ENCODE measurements around the gene SET.

The SET gene

DNA sequence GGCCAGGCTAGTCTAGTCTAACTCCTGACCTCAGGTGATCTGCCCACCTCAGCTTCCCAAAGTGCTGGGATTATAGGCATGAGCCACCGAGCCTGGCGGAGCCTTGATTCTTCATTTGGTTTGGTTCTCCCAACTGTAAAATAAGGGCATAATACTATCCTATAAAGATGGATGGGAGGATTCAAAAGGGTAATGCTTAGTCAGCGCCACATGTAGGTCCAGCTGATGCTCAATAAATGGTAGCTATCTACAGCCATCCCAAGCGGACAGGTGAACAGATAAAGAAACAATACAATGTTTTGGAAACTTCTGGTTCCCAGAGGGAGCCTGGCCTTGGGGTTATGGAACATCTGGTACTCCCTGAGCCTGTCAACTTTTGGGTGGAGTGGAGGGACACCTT is 13.6 kb upstream of the SET start:
- no peak overlapping the region for H3K4me3 ChIP-seq (replicated peaks; ENCODE audit: low read depth, low read length)
- no peak for DNase-seq (ENCODE audit: low read depth)
- TF ChIP-seq, protein P1, sequence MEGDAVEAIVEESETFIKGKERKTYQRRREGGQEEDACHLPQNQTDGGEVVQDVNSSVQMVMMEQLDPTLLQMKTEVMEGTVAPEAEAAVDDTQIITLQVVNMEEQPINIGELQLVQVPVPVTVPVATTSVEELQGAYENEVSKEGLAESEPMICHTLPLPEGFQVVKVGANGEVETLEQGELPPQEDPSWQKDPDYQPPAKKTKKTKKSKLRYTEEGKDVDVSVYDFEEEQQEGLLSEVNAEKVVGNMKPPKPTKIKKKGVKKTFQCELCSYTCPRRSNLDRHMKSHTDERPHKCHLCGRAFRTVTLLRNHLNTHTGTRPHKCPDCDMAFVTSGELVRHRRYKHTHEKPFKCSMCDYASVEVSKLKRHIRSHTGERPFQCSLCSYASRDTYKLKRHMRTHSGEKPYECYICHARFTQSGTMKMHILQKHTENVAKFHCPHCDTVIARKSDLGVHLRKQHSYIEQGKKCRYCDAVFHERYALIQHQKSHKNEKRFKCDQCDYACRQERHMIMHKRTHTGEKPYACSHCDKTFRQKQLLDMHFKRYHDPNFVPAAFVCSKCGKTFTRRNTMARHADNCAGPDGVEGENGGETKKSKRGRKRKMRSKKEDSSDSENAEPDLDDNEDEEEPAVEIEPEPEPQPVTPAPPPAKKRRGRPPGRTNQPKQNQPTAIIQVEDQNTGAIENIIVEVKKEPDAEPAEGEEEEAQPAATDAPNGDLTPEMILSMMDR (IDR thresholded peaks at IDR 0.05; ENCODE audit: low read length, missing control alignments), result no peak

DNA sequence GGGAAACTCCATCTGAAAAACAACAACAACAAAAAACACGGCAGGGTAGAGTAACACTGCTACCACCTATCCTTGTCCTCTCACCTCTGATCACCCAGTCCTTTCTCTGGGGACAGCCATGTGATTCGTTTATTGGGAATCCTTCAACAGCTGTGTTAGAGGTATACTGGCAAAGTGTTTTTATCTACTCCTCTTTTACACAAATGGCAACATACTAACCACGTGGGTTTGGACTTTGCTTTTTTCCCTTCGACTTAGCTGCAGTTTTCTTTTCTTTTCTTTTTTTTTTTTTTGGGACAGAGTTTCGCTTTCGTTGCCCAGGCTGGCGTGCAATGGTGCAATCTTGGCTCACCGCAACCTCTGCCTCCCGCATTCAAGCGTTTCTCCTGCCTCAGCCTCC is 11.2 kb upstream of the SET start:
- H3K4me3 ChIP-seq (replicated peaks; ENCODE audit: low read depth, low read length), result no peak overlapping the region
- TF ChIP-seq, protein P1 (IDR thresholded peaks at IDR 0.05; ENCODE audit: low read length, missing control alignments), result no peak
- DNase-seq (ENCODE audit: low read depth), result no peak

DNA sequence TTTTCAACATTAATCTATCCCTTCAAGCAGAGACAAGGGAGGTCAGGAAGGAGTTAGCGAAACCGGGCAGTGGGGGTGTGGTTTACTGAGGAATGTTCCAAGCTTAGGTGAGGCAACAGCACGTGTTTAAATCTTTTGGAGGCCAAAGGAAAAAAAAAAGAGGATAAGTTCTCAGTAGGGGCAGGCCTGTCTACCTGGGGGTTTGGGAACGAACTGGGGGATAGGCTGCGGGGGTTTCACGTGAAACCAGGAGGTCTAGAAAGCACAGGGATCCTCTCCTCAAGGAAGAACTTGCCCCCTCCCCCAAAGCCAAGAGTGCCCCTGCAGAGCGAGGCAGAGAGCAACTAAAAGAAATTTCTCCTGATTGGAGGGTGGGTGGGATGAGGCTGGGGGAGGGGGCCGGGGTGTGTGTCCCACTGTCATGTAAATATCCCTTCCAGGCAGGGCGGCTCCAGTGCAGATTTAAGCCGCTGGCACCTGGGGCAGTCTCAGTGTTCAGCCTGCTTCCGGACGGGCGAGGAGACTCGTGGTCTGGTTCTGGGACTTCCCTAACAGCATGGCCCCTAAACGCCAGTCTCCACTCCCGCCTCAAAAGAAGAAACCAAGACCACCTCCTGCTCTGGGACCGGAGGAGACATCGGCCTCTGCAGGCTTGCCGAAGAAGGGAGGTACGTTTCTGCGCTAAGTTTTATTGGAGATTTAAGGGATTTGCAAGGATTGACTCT is 5.5 kb upstream of the SET start:
- TF ChIP-seq, protein P1 (IDR thresholded peaks at IDR 0.05; ENCODE audit: low read length, missing control alignments), result no peak
- peak overlapping the region; percentile 89 for H3K4me3 ChIP-seq (replicated peaks; ENCODE audit: low read depth, low read length)
- DNase-seq (ENCODE audit: low read depth), result peak; percentile 82

DNA sequence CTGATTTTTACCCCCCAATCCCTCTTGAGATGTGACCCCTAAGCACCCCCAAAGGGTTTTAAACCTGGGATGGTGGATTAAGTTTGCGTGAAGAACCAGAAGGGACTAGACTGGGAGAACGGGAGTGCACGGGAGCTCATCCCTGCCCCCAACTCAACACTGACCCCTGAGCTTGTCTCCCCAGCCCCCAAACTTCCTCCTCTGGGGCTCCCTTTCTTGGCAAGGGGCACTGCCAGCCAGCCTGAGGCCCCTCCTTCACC is 5.0 kb upstream of the SET start:
- H3K4me3 ChIP-seq (replicated peaks; ENCODE audit: low read depth, low read length), result peak overlapping the region; percentile 89
- TF ChIP-seq, protein P1 (IDR thresholded peaks at IDR 0.05; ENCODE audit: low read length, missing control alignments), result no peak
- DNase-seq (ENCODE audit: low read depth), result no peak

DNA sequence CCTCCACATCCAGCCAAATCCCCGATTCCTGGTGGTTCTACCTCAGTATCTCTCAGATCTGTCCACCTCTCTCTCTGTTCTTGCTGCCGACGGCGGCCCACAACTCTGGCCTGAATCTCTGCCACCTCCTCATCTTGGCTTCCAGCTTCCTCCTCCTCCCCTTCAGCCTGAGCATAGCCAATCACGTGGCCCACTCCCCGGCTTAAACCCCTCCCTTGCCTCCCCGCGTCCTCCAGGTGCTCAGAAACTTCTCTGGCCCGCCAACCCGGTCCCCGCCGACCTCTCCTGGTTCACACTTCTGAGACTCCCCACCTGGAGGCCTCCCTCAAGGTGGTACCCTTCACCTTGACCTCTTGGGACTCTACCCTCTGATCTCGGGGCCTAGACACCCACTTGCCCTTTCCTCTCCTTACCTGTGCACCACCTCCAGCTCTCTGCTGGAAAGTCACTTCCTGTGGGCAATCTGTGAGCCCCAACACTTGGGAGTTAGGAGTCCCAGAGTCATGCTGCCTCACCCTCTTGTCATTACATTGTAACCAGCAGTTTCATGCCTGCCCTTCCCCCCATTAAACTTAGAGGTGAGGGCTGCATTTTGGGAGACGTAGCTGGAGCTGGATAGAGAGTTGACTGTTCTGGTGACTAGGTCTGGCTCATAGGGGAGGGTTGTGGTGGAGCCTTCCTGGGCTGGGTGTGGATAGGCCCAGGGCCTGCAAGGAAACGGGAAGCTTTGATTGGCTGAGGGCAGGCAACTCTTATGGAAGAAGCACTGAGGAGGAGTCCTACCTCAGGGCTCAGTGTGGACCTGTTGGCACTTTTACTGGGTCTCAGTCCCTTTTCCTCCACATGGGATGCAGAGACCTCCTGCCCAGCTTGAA is 4.5 kb upstream of the SET start:
- DNase-seq (ENCODE audit: low read depth), result peak; percentile 73
- H3K4me3 ChIP-seq (replicated peaks; ENCODE audit: low read depth, low read length), result peak overlapping the region; percentile 89
- TF ChIP-seq, protein P1 (IDR thresholded peaks at IDR 0.05; ENCODE audit: low read length, missing control alignments), result no peak

DNA sequence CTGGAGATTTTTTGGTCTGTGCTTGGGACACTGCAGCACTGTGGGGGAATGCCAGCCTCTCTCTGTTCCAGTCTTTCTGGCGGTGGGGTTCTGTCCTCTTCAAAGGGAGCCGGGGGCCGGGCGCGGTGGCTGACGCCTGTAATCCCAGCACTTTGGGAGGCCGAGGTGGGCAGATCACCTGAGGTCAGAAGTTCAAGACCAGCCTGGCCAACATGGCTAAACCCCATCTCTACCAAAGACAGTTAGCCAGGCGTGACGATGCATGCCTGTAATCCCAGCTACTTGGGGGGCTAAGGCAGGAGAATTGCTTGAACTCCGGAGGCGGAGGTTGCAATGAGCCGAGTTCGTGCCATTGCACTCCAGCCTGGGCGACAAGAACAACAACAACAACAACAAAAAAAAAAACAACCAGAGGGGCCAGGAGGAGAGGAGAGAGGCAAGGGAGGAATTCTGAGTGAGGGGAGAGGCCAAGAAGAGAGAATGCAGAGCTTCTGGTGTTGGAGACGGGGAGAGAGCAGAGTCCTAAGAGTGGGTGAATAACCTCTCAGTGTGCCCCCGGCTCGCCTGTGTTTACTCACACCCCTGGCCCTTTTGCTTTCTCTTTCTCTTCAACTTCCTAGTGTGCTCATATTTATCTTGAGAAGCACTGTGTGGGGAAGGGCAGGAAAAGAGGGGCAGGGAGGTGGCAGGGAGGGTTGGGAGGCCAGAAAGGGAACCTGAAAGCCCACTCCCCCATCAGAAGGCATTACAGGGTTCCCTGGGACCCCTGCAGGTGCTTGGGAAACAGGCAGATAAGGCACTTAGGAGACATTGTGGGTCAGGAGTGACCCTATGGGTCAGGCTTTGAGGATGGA is 3.2 kb upstream of the SET start:
- DNase-seq (ENCODE audit: low read depth), result no peak
- TF ChIP-seq, protein P1 (IDR thresholded peaks at IDR 0.05; ENCODE audit: low read length, missing control alignments), result no peak
- H3K4me3 ChIP-seq (replicated peaks; ENCODE audit: low read depth, low read length), result no peak overlapping the region

All from fibroblast of pulmonary artery (primary cell).